ENCODE results near the gene SORCS1. TPM values are rescaled to one million over a fixed set of nuclear protein-coding genes. Genes with fewer than 3 reads are reported as not detected.

The SORCS1 gene
- polyA plus RNA-seq, 1 of the 3 experiments (the other 2 are of a cell fraction) = 0.66 TPM

DNA sequence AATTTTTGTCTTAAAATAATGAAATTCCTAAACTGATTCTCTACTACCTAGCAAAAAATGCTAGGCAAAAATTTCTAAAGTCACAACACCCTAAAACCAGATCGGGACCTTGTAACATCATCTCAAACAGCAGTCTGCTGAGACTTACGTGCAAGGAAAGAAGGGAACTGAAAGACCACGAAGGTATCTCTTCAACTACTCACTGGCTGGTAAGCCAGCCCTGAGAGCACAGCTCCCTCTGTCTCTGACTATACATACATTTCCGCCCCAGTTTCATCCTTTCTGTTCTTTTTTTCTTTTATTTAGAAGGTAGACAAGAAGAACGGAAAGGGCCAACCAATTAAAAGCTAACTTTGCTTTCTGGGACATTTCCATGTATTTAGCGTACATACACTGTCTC lies 15.6 kb downstream of the SORCS1 start:
- Histone ChIP-seq H3K9me2 (no peaks in the 10 kb centered on the region), H4K20me1 (ENCODE audit: insufficient read depth) (no peaks in the 10 kb centered on the region), H3F3A (replicated peaks; ENCODE audit: insufficient read depth) (no peaks in the 10 kb centered on the region), H3K36me3 (replicated peaks in 1 of 2; ENCODE audit: control insufficient read depth in 1 of 2, insufficient read depth in 2 of 2, low read length in 1 of 2) (no peaks in the 10 kb centered on the region), H2AFZ (ENCODE audit: low read depth) (no peak overlapping the region), H3K79me2 (ENCODE audit: insufficient read depth) (no peaks in the 10 kb centered on the region), H3K9ac (no peak overlapping the region), H3K4me2 (no peak overlapping the region), H3K27ac (ENCODE audit: low read depth in 2 of 2, low read length in 1 of 2) (no peak overlapping the region), H3K4me3 (ENCODE audit: low read depth in 2 of 2, low read length in 1 of 2) (no peak overlapping the region), H3K9me3 (no peaks in the 10 kb centered on the region), H3K27me3 (ENCODE audit: insufficient read depth) (no peaks in the 10 kb centered on the region), H3K4me1 (ENCODE audit: control insufficient read depth in 1 of 2, insufficient read depth in 2 of 2, low read depth in 1 of 2, low read length in 1 of 2) (no peaks in the 10 kb centered on the region; a peak in 1 of 4 replicates)
- DNase-seq = no peak
- POLR2A ChIA-PET = no interaction called here
- CTCF ChIA-PET = interaction anchor here (0.9 kb wide), 1 partner anchor 127 kb away, joined by 3 read pairs; no protein-coding TSS in a partner anchor
- no peak for TF ChIP-seq FOXJ3 (CRISPR knock-in tag; IDR thresholded peaks at IDR 0.05)
- TF ChIP-seq, protein P1, sequence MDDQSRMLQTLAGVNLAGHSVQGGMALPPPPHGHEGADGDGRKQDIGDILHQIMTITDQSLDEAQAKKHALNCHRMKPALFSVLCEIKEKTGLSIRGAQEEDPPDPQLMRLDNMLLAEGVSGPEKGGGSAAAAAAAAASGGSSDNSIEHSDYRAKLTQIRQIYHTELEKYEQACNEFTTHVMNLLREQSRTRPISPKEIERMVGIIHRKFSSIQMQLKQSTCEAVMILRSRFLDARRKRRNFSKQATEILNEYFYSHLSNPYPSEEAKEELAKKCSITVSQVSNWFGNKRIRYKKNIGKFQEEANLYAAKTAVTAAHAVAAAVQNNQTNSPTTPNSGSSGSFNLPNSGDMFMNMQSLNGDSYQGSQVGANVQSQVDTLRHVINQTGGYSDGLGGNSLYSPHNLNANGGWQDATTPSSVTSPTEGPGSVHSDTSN (IDR thresholded peaks at IDR 0.05) = no peak
- TF ChIP-seq RAD21 (IDR thresholded peaks at IDR 0.05; ENCODE audit: low read length) = no peak
- TF ChIP-seq ELF1 (IDR thresholded peaks at IDR 0.05) = no peak
- TF ChIP-seq EP300 (IDR thresholded peaks at IDR 0.05; ENCODE audit: borderline replicate concordance in 1 of 2, low read depth in 1 of 2, low read length in 1 of 2) = no peak
- TF ChIP-seq, protein P2, sequence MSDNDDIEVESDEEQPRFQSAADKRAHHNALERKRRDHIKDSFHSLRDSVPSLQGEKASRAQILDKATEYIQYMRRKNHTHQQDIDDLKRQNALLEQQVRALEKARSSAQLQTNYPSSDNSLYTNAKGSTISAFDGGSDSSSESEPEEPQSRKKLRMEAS (IDR thresholded peaks at IDR 0.05; ENCODE audit: low read depth) = no peak
- TF ChIP-seq TEAD4 (IDR thresholded peaks at IDR 0.05; ENCODE audit: borderline replicate concordance, insufficient read depth) = no peak
- TF ChIP-seq GABPA (IDR thresholded peaks at IDR 0.05; ENCODE audit: low read depth) = no peak
- TF ChIP-seq, protein P3, sequence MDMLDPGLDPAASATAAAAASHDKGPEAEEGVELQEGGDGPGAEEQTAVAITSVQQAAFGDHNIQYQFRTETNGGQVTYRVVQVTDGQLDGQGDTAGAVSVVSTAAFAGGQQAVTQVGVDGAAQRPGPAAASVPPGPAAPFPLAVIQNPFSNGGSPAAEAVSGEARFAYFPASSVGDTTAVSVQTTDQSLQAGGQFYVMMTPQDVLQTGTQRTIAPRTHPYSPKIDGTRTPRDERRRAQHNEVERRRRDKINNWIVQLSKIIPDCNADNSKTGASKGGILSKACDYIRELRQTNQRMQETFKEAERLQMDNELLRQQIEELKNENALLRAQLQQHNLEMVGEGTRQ (IDR thresholded peaks at IDR 0.05; ENCODE audit: borderline replicate concordance, low read depth, low read length) = no peak
- TF ChIP-seq MXI1 (IDR thresholded peaks at IDR 0.05; ENCODE audit: low read depth, low read length) = no peak
- TF ChIP-seq SIN3A (IDR thresholded peaks at IDR 0.05; ENCODE audit: borderline replicate concordance, low read depth, low read length) = no peak
- no peak for TF ChIP-seq GATA2 (CRISPR knock-in tag; IDR thresholded peaks at IDR 0.05)
- 46% methylated on average over 6 of the region's 6 CpGs for WGBS (ENCODE audit: low lambda C conversion rate)

DNA sequence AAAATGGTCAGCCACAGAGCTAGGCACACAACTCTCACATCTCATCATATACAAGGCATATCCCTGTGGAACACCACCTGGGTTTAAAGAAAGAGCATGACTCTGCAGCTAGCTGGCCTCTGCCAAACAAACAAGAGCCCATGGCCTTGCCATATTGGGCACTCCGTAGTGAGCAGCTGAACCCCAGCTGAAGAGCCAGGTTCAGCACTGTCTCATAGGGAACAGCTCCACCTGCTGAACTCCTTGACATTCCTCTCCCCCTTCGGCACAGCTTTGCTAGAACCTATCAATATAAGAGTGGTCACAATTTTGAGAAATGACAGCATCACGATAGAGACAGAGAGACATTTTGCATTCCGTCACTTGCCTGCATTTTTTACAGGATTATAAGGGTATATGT lies 20.0 kb downstream of the SORCS1 start:
- TF ChIP-seq SMC3 (IDR thresholded peaks at IDR 0.05; ENCODE audit: low read depth, low read length) = peak; percentile 17; the same call in 1 of the 2 replicates
- no peak for TF ChIP-seq MXI1 (IDR thresholded peaks at IDR 0.05; ENCODE audit: low read depth, low read length)
- TF ChIP-seq, protein P4, sequence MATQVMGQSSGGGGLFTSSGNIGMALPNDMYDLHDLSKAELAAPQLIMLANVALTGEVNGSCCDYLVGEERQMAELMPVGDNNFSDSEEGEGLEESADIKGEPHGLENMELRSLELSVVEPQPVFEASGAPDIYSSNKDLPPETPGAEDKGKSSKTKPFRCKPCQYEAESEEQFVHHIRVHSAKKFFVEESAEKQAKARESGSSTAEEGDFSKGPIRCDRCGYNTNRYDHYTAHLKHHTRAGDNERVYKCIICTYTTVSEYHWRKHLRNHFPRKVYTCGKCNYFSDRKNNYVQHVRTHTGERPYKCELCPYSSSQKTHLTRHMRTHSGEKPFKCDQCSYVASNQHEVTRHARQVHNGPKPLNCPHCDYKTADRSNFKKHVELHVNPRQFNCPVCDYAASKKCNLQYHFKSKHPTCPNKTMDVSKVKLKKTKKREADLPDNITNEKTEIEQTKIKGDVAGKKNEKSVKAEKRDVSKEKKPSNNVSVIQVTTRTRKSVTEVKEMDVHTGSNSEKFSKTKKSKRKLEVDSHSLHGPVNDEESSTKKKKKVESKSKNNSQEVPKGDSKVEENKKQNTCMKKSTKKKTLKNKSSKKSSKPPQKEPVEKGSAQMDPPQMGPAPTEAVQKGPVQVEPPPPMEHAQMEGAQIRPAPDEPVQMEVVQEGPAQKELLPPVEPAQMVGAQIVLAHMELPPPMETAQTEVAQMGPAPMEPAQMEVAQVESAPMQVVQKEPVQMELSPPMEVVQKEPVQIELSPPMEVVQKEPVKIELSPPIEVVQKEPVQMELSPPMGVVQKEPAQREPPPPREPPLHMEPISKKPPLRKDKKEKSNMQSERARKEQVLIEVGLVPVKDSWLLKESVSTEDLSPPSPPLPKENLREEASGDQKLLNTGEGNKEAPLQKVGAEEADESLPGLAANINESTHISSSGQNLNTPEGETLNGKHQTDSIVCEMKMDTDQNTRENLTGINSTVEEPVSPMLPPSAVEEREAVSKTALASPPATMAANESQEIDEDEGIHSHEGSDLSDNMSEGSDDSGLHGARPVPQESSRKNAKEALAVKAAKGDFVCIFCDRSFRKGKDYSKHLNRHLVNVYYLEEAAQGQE (IDR thresholded peaks at IDR 0.05; ENCODE audit: low read depth, low read length) = peak; percentile 72; the same call in 1 of the 2 replicates
- peak; percentile 55 for TF ChIP-seq RAD21 (IDR thresholded peaks at IDR 0.05; ENCODE audit: low read length)
- DNase-seq = no peak
- no peaks in the 10 kb centered on the region for H4K20me1 ChIP-seq (ENCODE audit: insufficient read depth)
- no peaks in the 10 kb centered on the region for H3K9me2 ChIP-seq
- H3K4me3 ChIP-seq (ENCODE audit: low read depth in 2 of 2, low read length in 1 of 2) = no peak overlapping the region
- no peaks in the 10 kb centered on the region for H3K79me2 ChIP-seq (ENCODE audit: insufficient read depth)
- no peaks in the 10 kb centered on the region for H3F3A ChIP-seq (replicated peaks; ENCODE audit: insufficient read depth)
- no peak overlapping the region for H3K9ac ChIP-seq
- ChIA-PET CTCF (interaction anchor here (0.6 to 2.4 kb wide), 5 partner anchors 13 to 439 kb away, joined by 3 to 7 read pairs (median 4); partner anchors contain the start of gene SORCS1), POLR2A (no interaction called here)
- no peak overlapping the region for H3K4me2 ChIP-seq
- H3K27me3 ChIP-seq (ENCODE audit: insufficient read depth) = no peaks in the 10 kb centered on the region
- 46% methylated on average over 4 of the region's 4 CpGs for WGBS (ENCODE audit: low lambda C conversion rate)
- no peak overlapping the region for H3K27ac ChIP-seq (ENCODE audit: low read depth in 2 of 2, low read length in 1 of 2)
- no peaks in the 10 kb centered on the region for H3K9me3 ChIP-seq
- H2AFZ ChIP-seq (ENCODE audit: low read depth) = no peak overlapping the region
- H3K36me3 ChIP-seq (replicated peaks in 1 of 2; ENCODE audit: control insufficient read depth in 1 of 2, insufficient read depth in 2 of 2, low read length in 1 of 2) = no peaks in the 10 kb centered on the region
- peaks cover 0 to 10% of the 10 kb centered on the region in 2 experiments; a peak in 2 of 4 replicates for H3K4me1 ChIP-seq (ENCODE audit: control insufficient read depth in 1 of 2, insufficient read depth in 2 of 2, low read depth in 1 of 2, low read length in 1 of 2)
